Keratinocyte (primary cell): ENCODE data around the gene AAMDC. TPM values are rescaled to one million over a fixed set of nuclear protein-coding genes. Genes with fewer than 3 reads are reported as not detected.
A peak's percentile ranks its signal among the peaks of the same experiment; 100 is the strongest.

Experiments used
- DNase-seq: peaks from one replicate; pipeline ENCODE4 v3.0.0-alpha.2; 2011; ENCODE audit warnings: low read depth, missing footprints, low spot score
- FAIRE-seq: peaks from 2 replicates; lab custom pipeline; 2011; peaks lifted over from hg19 to GRCh38; lab: Jason Lieb, UNC
- H2AFZ ChIP-seq: 2 replicates; pipeline ENCODE4 v1.6.0; 2012; ENCODE audit warnings: low read length, control low read depth, inconsistent platforms; ENCODE audit not compliant: control insufficient read depth
- H3K27ac ChIP-seq: 2 replicates; pipeline ENCODE4 v1.5.1; 2011; ENCODE audit warnings: low read length; ENCODE audit not compliant: control insufficient read depth, insufficient read depth
- H3K27me3 ChIP-seq: 3 replicates; pipeline ENCODE4 v1.6.0; 2011; ENCODE audit warnings: low read length; ENCODE audit not compliant: control insufficient read depth, insufficient read depth; ENCODE audit errors: extremely low read depth
- H3K36me3 ChIP-seq, 2 experiments: 2 replicates in 1 of 2; 3 replicates in 1 of 2; pipeline ENCODE4 v1.5.1; 2011; ENCODE audit warnings: low read length in 2 of 2, mild to moderate bottlenecking in 1 of 2; ENCODE audit not compliant: control insufficient read depth in 2 of 2, insufficient read depth in 2 of 2; ENCODE audit errors: extremely low read depth in 1 of 2
- H3K4me1 ChIP-seq: 3 replicates; pipeline ENCODE4 v1.5.1; 2011; ENCODE audit warnings: low read length; ENCODE audit not compliant: control insufficient read depth, insufficient read depth; ENCODE audit errors: extremely low read depth
- H3K4me2 ChIP-seq: 3 replicates; pipeline ENCODE4 v1.6.0; 2011; ENCODE audit warnings: low read depth, low read length; ENCODE audit not compliant: control insufficient read depth, insufficient read depth; ENCODE audit errors: extremely low read depth
- H3K4me3 ChIP-seq, 3 experiments: fragments of 200-600 bp in 1 of 3; sonication (generic) in 1 of 3; 2 replicates in 2 of 3; 3 replicates in 1 of 3; pipeline ENCODE4 v1.5.1; 2011 to 2016; ENCODE audit warnings: low read length in 3 of 3, mild to moderate bottlenecking in 3 of 3, control low read depth in 2 of 3, inconsistent platforms in 1 of 3, low read depth in 1 of 3, mixed read lengths in 1 of 3, mixed run types in 1 of 3, moderate library complexity in 1 of 3; ENCODE audit not compliant: control insufficient read depth in 2 of 3, insufficient read depth in 2 of 3; ENCODE audit errors: extremely low read depth in 1 of 3
- H3K79me2 ChIP-seq: 2 replicates; pipeline ENCODE4 v1.6.0; 2012; ENCODE audit warnings: low read length; ENCODE audit not compliant: control insufficient read depth, insufficient read depth
- H3K9ac ChIP-seq: 3 replicates; pipeline ENCODE4 v1.6.0; 2011; ENCODE audit warnings: low read length; ENCODE audit not compliant: control insufficient read depth, insufficient read depth; ENCODE audit errors: extremely low read depth
- H3K9me1 ChIP-seq: 3 replicates; pipeline ENCODE4 v1.6.0; 2011; ENCODE audit warnings: low read length; ENCODE audit not compliant: control insufficient read depth, insufficient read depth; ENCODE audit errors: extremely low read depth
- H3K9me3 ChIP-seq: 2 replicates; pipeline ENCODE4 v1.5.1; 2012; ENCODE audit warnings: low read depth, low read length; ENCODE audit not compliant: control insufficient read depth
- H4K20me1 ChIP-seq: 3 replicates; pipeline ENCODE4 v1.6.0; 2011; ENCODE audit warnings: low read length; ENCODE audit not compliant: control insufficient read depth, insufficient read depth; ENCODE audit errors: extremely low read depth
- CTCF ChIP-seq, 3 experiments: IDR thresholded peaks in 1 of 3; conservative IDR thresholded peaks in 1 of 3; optimal IDR thresholded peaks in 1 of 3; 2 replicates in 2 of 3; 3 replicates in 1 of 3; pipeline versions ENCODE3 to v1.5.1; 2011; ENCODE audit warnings: low read length in 3 of 3, mild to moderate bottlenecking in 3 of 3, moderate library complexity in 2 of 3, control low read depth in 1 of 3, inconsistent platforms in 1 of 3; ENCODE audit not compliant: insufficient read depth in 2 of 3; ENCODE audit errors: extremely low read depth in 1 of 3
- EZH2 ChIP-seq: IDR thresholded peaks from one replicate; pipeline ENCODE4 v1.6.1; 2012; ENCODE audit warnings: inconsistent platforms, mild to moderate bottlenecking, low read length, moderate library complexity
- dilution Hi-C: fragments of 300-500 bp; cut with MboI; formaldehyde crosslinking; loops from one replicate; pipeline ENCODE4 v1.7.0; 2020; ENCODE audit warnings: low sequenced_read_pairs; ENCODE audit not compliant: extremely low pct_ligation_motif_present
- polyA plus RNA-seq, 5 experiments: library from polyadenylated mRNA; depleted of rRNA in 3 of 5; stranded (reverse) in 3 of 5; stranded (forward) in 1 of 5; unstranded in 1 of 5; fragments of >200 nt; gene quantifications; 1 replicate in 1 of 5; 2 replicates in 3 of 5; 3 replicates in 1 of 5; pipeline versions ENCODE4 v1.2.1 to v1.2.3, GENCODE V29; 2011 to 2012; ENCODE audit warnings: missing spikeins in 2 of 5, low read depth in 1 of 5, low replicate concordance in 1 of 5

The AAMDC gene
- polyA plus RNA-seq, 1 donor (not counting 4 experiments of a cell fraction or from before 2014, with no cell fraction given), result 22.4 TPM

- H3K27ac ChIP-seq, result no peak overlapping the region
- H3K4me3 ChIP-seq, result no peak overlapping the region
- H3K27me3 ChIP-seq, result no peaks in the 10 kb centered on the region
- no peak for FAIRE-seq
- no peak overlapping the region for H3K4me2 ChIP-seq
- no peak overlapping the region for H2AFZ ChIP-seq
- no peaks in the 10 kb centered on the region for H3K36me3 ChIP-seq
- H4K20me1 ChIP-seq, result peaks cover 3% of the 10 kb centered on the region
- TF ChIP-seq EZH2 (no peak), CTCF (optimal IDR thresholded peaks at IDR 0.05 in 1 of 3, IDR thresholded peaks at IDR 0.05 in 1 of 3, conservative IDR thresholded peaks at IDR 0.05 in 1 of 3; ENCODE audit: extremely low read depth in 1 of 3, insufficient read depth in 2 of 3, low read length in 3 of 3) (peak in 1 of 3 experiments; percentile 33)
- H3K79me2 ChIP-seq, result peaks cover 48% of the 10 kb centered on the region
- H3K9ac ChIP-seq, result no peak overlapping the region
- no peak for DNase-seq
- dilution Hi-C loops, result no loop called here
- no peaks in the 10 kb centered on the region for H3K9me3 ChIP-seq
- H3K9me1 ChIP-seq, result no peaks in the 10 kb centered on the region
- no peaks in the 10 kb centered on the region for H3K4me1 ChIP-seq
Measured at GRCh38 chr11:77776455-77776854, 44.5 kb upstream of the AAMDC start.

- Histone ChIP-seq H3K4me1 (no peaks in the 10 kb centered on the region), H3K9ac (no peak overlapping the region), H3K9me1 (no peaks in the 10 kb centered on the region), H3K36me3 (no peaks in the 10 kb centered on the region), H3K27ac (no peak overlapping the region), H3K79me2 (peaks cover 42% of the 10 kb centered on the region), H3K27me3 (no peaks in the 10 kb centered on the region), H2AFZ (no peak overlapping the region), H4K20me1 (no peaks in the 10 kb centered on the region), H3K9me3 (no peaks in the 10 kb centered on the region), H3K4me2 (no peak overlapping the region), H3K4me3 (no peak overlapping the region)
- FAIRE-seq (no peak), DNase-seq (no peak)
- TF ChIP-seq CTCF (optimal IDR thresholded peaks at IDR 0.05 in 1 of 3, IDR thresholded peaks at IDR 0.05 in 1 of 3, conservative IDR thresholded peaks at IDR 0.05 in 1 of 3; ENCODE audit: extremely low read depth in 1 of 3, insufficient read depth in 2 of 3, low read length in 3 of 3), result no peak
- TF ChIP-seq EZH2, result no peak
- dilution Hi-C loops, result no loop called here
Measured at GRCh38 chr11:77778118-77778517, 42.8 kb upstream of the AAMDC start.
